K562 (cell line): ENCODE data around the gene ADAMTS2. TPM values are rescaled to one million over a fixed set of nuclear protein-coding genes. Genes with fewer than 3 reads are reported as not detected.

Experiments
- ATAC-seq: fragments of 200-7000 bp; cut with Tn5 transposase; 3 replicates; pipeline ENCODE4 v1.9.1; 2020; ENCODE audit warnings: moderate library complexity
- BruUV-seq: library from RNA; stranded (reverse); fragments of 400-500 nt; replicated peaks from 2 replicates; lab custom pipeline; 2021; lab: Mats Ljungman, UMichigan
- CTCF ChIA-PET: fragments of 300-600 bp; formaldehyde crosslinking; extraction: SDS; loops from one replicate; lab custom pipeline; 2021; ENCODE audit warnings: low intra/inter-chr PET ratio; lab: Yijun Ruan, JAX
- POLR2A ChIA-PET: fragments of 300-600, 350-650 bp; sonication (Branson Sonifier 250); formaldehyde crosslinking; extraction: SDS; loops from one replicate; lab custom pipeline; 2021; ENCODE audit warnings: antibody characterized with exemption, inconsistent platforms; lab: Yijun Ruan, JAX
- DNase-seq, 4 experiments: peaks; one replicate each; pipeline versions ENCODE4 v3.0.0 to v3.0.0-alpha.2; 2011 to 2018; ENCODE audit warnings: low spot score in 3 of 4, mixed read lengths in 3 of 4; ENCODE audit errors: extremely low read depth in 1 of 4
- FAIRE-seq: peaks from 2 replicates; lab custom pipeline; 2011; peaks lifted over from hg19 to GRCh38; lab: Jason Lieb, UNC
- H2AFZ ChIP-seq: 2 replicates; pipeline ENCODE4 v1.6.0; 2011; ENCODE audit warnings: low read depth, low read length, control low read depth, inconsistent platforms
- H3K27ac ChIP-seq: fragments of 200-600 bp; 3 replicates; pipeline ENCODE4 v1.8.0; 2011; ENCODE audit warnings: low read depth, mild to moderate bottlenecking, control low read depth, inconsistent platforms, low read length, moderate library complexity, mixed read lengths; ENCODE audit errors: extremely low read depth
- H3K27me3 ChIP-seq, 2 experiments: fragments of 300-600 bp in 1 of 2; 2 replicates in 1 of 2; 3 replicates in 1 of 2; pipeline versions ENCODE4 v1.6.0 to v1.8.0; 2011; ENCODE audit warnings: inconsistent platforms in 2 of 2, low read length in 2 of 2, mild to moderate bottlenecking in 1 of 2, mixed read lengths in 1 of 2, moderate library complexity in 1 of 2; ENCODE audit not compliant: control insufficient read depth in 2 of 2, insufficient read depth in 2 of 2
- H3K36me3 ChIP-seq: fragments of 300-600 bp; 3 replicates; pipeline ENCODE4 v1.8.0; 2011; ENCODE audit warnings: mild to moderate bottlenecking, low read length, inconsistent platforms; ENCODE audit not compliant: control insufficient read depth, insufficient read depth
- H3K4me1 ChIP-seq, 2 experiments: fragments of 200-600 bp in 1 of 2; replicated peaks in 1 of 2; 2 replicates in 1 of 2; 3 replicates in 1 of 2; pipeline versions ENCODE4 v1.5.1 to v1.8.0; 2011; ENCODE audit warnings: inconsistent platforms in 2 of 2, low read length in 2 of 2, mild to moderate bottlenecking in 1 of 2, mixed read lengths in 1 of 2, moderate library complexity in 1 of 2; ENCODE audit not compliant: control insufficient read depth in 2 of 2, insufficient read depth in 2 of 2
- H3K4me2 ChIP-seq: 2 replicates; pipeline ENCODE4 v1.6.1; 2011; ENCODE audit warnings: low read length, control low read depth, inconsistent platforms, mixed read lengths; ENCODE audit not compliant: insufficient read depth
- H3K4me3 ChIP-seq: fragments of 200-600 bp; sonication (generic), shearing (Covaris generic); 2 replicates; pipeline ENCODE4 v1.5.1; 2016; ENCODE audit warnings: control low read depth, inconsistent platforms
- H3K79me2 ChIP-seq: fragments of 200-600 bp; 3 replicates; pipeline ENCODE4 v1.8.0; 2011; ENCODE audit warnings: low read length, inconsistent platforms; ENCODE audit not compliant: control insufficient read depth, insufficient read depth
- H3K9ac ChIP-seq, 2 experiments: 2 replicates each; pipeline versions ENCODE4 v1.6.0 to v1.6.1; 2011; ENCODE audit warnings: low read depth in 2 of 2, low read length in 2 of 2, control low read depth in 1 of 2, inconsistent platforms in 1 of 2, mild to moderate bottlenecking in 1 of 2, mixed read lengths in 1 of 2; ENCODE audit not compliant: insufficient read depth in 1 of 2
- H3K9me1 ChIP-seq: one replicate; pipeline ENCODE4 v1.6.0; 2011; ENCODE audit warnings: inconsistent platforms, mild to moderate bottlenecking, low read length, moderate library complexity; ENCODE audit not compliant: control insufficient read depth, insufficient read depth
- H3K9me3 ChIP-seq: replicated peaks from 2 replicates; pipeline ENCODE4 v1.5.1; 2011; ENCODE audit warnings: low read depth, low read length, inconsistent platforms; ENCODE audit not compliant: control insufficient read depth, insufficient read depth
- H4K20me1 ChIP-seq: replicated peaks from 2 replicates; pipeline ENCODE4 v1.6.1; 2011; ENCODE audit warnings: low read length, inconsistent platforms, mixed read lengths; ENCODE audit not compliant: control insufficient read depth, insufficient read depth
- ASH1L ChIP-seq: fragments of 450-650 bp; IDR thresholded peaks from 2 replicates; pipeline ENCODE4 v1.6.1; 2018; ENCODE audit warnings: borderline replicate concordance, mild to moderate bottlenecking, low read depth; ENCODE audit not compliant: partially characterized antibody
- MYC ChIP-seq, 2 experiments: fragments of 250-450 bp in 1 of 2; sonication (Bioruptor Pico) in 1 of 2; IDR thresholded peaks; 2 replicates each; pipeline versions ENCODE4 v1.5.1 to v1.6.1; 2012 to 2021; ENCODE audit warnings: low read depth in 2 of 2, borderline replicate concordance in 1 of 2, improper control_type of control experiment in 1 of 2, low read length in 1 of 2, mild to moderate bottlenecking in 1 of 2, moderate library complexity in 1 of 2
- NFIC ChIP-seq: fragments of 450-650 bp; IDR thresholded peaks from 2 replicates; pipeline ENCODE4 v1.6.1; 2017; ENCODE audit warnings: mild to moderate bottlenecking, inconsistent platforms
- SIX5 ChIP-seq, 2 experiments: IDR thresholded peaks; 2 replicates each; pipeline ENCODE4 v1.6.1; 2011; ENCODE audit warnings: low read length in 2 of 2, borderline replicate concordance in 1 of 2, low read depth in 1 of 2, mild to moderate bottlenecking in 1 of 2, moderate library complexity in 1 of 2; ENCODE audit not compliant: insufficient read depth in 1 of 2
- SMAD1 ChIP-seq: fragments of 150-350 bp; IDR thresholded peaks from 2 replicates; pipeline ENCODE4 v1.6.1; 2014; ENCODE audit warnings: low read length, low read depth; ENCODE audit not compliant: partially characterized antibody
- ZNF263 ChIP-seq: sonication (generic); formaldehyde crosslinking; IDR thresholded peaks from 2 replicates; pipeline ENCODE4 v1.8.0; 2022; ENCODE audit warnings: mild to moderate bottlenecking, missing genetic modification reagents, borderline replicate concordance
- ZNF3 ChIP-seq: fragments of 250-450 bp; sonication (Bioruptor Pico); IDR thresholded peaks from 2 replicates; pipeline ENCODE4 v1.5.0; 2021; ENCODE audit warnings: mild to moderate bottlenecking, moderate library complexity
- WGBS: fragments of 100-300 bp; shearing (Covaris generic); methylation state at CpG from one replicate; pipeline ENCODE4 v1.1.6; 2016; ENCODE audit warnings: low coverage, mixed read lengths; ENCODE audit not compliant: insufficient coverage; ENCODE audit errors: missing lambda C conversion rate; 5-methylcytosine and 5-hydroxymethylcytosine counted together
- in situ Hi-C: fragments of 300-500 bp; cut with MboI; formaldehyde crosslinking; loops from 4 replicates; pipeline ENCODE4 v1.15.0; 2018; ENCODE audit warnings: inconsistent platforms, mixed read lengths
- intact Hi-C: fragments of 100-400 bp; cut with micrococcal nuclease; formaldehyde crosslinking; loops from 2 replicates; pipeline ENCODE4 v1.14.2; 2022
- polyA plus RNA-seq, 8 experiments: library from polyadenylated mRNA; depleted of rRNA in 4 of 8; stranded (reverse) in 5 of 8; unstranded in 3 of 8; fragments of >200 nt; fragmentation: Nextera tagmentation in 2 of 8; fragmentation: Illumina TruSeq in 1 of 8; extraction: Ambion mirVana in 2 of 8; extraction: Trizol in 1 of 8; gene quantifications; 2 replicates each; pipeline versions ENCODE4 v1.2.1 to v1.2.3, GENCODE V29; 2011 to 2014; ENCODE audit warnings: inconsistent platforms in 1 of 8, missing spikeins in 1 of 8
- total RNA-seq, 7 experiments: library from RNA; depleted of rRNA in 6 of 7; stranded (reverse); fragments of >200 nt in 6 of 7; fragmentation: Illumina TruSeq in 2 of 7; extraction: Trizol in 2 of 7; gene quantifications; 2 replicates each; pipeline versions ENCODE4 v1.2.1 to v1.2.3, GENCODE V29; 2011 to 2021; ENCODE audit warnings: low replicate concordance in 1 of 7
- TF ChIP-seq, protein P1 (sequence below): fragments of 450-650 bp; IDR thresholded peaks from 2 replicates; pipeline ENCODE4 v1.7.1; 2018; ENCODE audit warnings: mild to moderate bottlenecking, low read depth; ENCODE audit not compliant: partially characterized antibody
- TF ChIP-seq, protein P2 (sequence below): fragments of 200-800 bp; sonication (Bioruptor generic); IDR thresholded peaks from 2 replicates; pipeline ENCODE4 v1.6.1; 2017; ENCODE audit warnings: missing genetic modification characterization, missing compliant biosample characterization

Gene ADAMTS2
- total and polyA plus RNA-seq, 9 of the 15 experiments (the other 6 are each of a cell fraction or from before 2014, with no cell fraction given), result not detected

DNA sequence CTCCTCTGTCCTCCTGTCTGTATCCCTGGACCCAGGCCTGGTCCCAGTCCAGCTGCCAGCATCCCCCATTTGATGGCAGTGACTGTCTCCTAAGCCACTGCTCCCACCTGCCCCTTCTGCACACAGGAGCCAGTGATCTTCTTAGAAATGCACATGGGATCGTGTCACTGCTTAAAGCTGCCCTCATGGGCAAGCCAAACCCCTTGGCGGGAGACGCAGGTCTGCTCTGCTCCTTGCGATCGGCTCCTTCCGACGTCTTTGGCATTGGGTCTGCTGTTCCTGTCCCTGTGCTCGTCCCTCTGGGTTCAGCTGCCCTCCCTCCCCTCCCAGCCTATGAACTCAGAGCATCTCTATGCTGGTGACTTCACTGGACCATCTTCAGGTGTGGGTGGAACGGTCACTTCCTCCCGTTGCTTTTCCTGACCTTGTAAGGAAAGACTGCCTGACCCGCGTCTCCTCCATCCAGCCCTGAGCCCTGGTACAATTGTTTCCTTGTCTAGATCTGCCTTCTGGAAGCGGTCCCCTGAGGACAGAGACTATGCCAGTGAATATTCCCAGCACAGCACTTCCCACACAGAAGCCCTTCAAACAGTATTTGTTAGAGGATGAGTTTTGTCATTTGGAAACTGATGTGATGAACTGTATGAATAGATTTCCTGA lies 168.6 kb downstream of the ADAMTS2 start:
- no peak for ATAC-seq
- ChIA-PET CTCF (no interaction called here), POLR2A (no interaction called here)
- in situ Hi-C loops (loop anchor here (10.0 kb wide), 1 partner anchor 488 kb away; no protein-coding TSS in a partner anchor), intact Hi-C loops (no loop called here)
- DNase-seq, result no peak
- Histone ChIP-seq H4K20me1 (no peaks in the 10 kb centered on the region; the same call in 1 of the 2 replicates), H3K27ac (no peak overlapping the region), H3K79me2 (no peaks in the 10 kb centered on the region), H3K4me3 (no peak overlapping the region), H2AFZ (no peak overlapping the region), H3K4me1 (no peaks in the 10 kb centered on the region), H3K9ac (no peak overlapping the region), H3K4me2 (no peak overlapping the region), H3K9me3 (no peaks in the 10 kb centered on the region)
- WGBS, result 2% methylated on average over 13 of the region's 13 CpGs
- no TSS peak for BruUV-seq
- FAIRE-seq, result no peak
- TF ChIP-seq ASH1L (no peak), SMAD1 (no peak), ZNF3 (CRISPR knock-in tag) (no peak), MYC (IDR thresholded peaks at IDR 0.05; ENCODE audit: low read depth, low read length) (no peak), MYC (CRISPR knock-in tag; IDR thresholded peaks at IDR 0.05; ENCODE audit: borderline replicate concordance, low read depth) (no peak)
- TF ChIP-seq, all 486 proteins: peak for 0
- H3K9me1 ChIP-seq, result no peaks in the 10 kb centered on the region
- no peaks in the 10 kb centered on the region for H3K36me3 ChIP-seq
- H3K27me3 ChIP-seq, result peaks cover 9 to 43% of the 10 kb centered on the region in 2 experiments

DNA sequence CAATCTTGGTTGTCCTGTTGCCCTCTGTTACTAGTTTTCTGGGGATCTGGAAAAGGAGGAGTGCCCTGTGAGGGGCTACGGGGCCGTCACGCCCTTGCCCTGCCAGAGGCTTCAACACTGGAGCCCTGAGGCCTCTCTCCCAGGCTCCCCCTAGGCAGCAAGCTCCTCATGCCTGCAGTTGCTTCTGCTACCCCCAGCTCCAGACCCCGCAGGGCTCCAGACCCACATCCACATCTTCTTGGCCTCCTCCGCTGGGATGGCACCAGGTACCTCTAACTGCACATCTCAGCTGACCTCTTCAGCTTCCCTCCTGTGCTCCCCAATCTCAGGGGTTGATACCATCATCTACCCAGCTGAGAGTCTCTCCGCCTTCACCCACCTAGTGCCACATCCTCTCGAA lies 169.1 kb downstream of the ADAMTS2 start:
- Histone ChIP-seq H3K4me1 (no peaks in the 10 kb centered on the region), H3K79me2 (no peaks in the 10 kb centered on the region), H3K4me3 (no peak overlapping the region), H3K36me3 (no peaks in the 10 kb centered on the region), H4K20me1 (no peaks in the 10 kb centered on the region; the same call in 1 of the 2 replicates), H3K9me1 (no peaks in the 10 kb centered on the region), H2AFZ (no peak overlapping the region), H3K9me3 (no peaks in the 10 kb centered on the region), H3K9ac (no peak overlapping the region), H3K27me3 (peaks cover 9 to 45% of the 10 kb centered on the region in 2 experiments), H3K4me2 (no peak overlapping the region), H3K27ac (no peak overlapping the region)
- no peak for FAIRE-seq
- POLR2A ChIA-PET, result no interaction called here
- DNase-seq, result no peak
- intact Hi-C loops, result no loop called here
- CTCF ChIA-PET, result no interaction called here
- BruUV-seq, result no TSS peak
- 0% methylated on average over 6 of the region's 7 CpGs for WGBS
- in situ Hi-C loops, result loop anchor here (10.0 kb wide), 1 partner anchor 489 kb away; no protein-coding TSS in a partner anchor
- no peak for ATAC-seq
- TF ChIP-seq ZNF263 (CRISPR knock-in tag) (no peak), NFIC (no peak), SIX5 (IDR thresholded peaks at IDR 0.05; ENCODE audit: borderline replicate concordance in 1 of 2, insufficient read depth in 1 of 2, low read depth in 1 of 2, low read length in 2 of 2) (no peak)
- TF ChIP-seq, protein P1, sequence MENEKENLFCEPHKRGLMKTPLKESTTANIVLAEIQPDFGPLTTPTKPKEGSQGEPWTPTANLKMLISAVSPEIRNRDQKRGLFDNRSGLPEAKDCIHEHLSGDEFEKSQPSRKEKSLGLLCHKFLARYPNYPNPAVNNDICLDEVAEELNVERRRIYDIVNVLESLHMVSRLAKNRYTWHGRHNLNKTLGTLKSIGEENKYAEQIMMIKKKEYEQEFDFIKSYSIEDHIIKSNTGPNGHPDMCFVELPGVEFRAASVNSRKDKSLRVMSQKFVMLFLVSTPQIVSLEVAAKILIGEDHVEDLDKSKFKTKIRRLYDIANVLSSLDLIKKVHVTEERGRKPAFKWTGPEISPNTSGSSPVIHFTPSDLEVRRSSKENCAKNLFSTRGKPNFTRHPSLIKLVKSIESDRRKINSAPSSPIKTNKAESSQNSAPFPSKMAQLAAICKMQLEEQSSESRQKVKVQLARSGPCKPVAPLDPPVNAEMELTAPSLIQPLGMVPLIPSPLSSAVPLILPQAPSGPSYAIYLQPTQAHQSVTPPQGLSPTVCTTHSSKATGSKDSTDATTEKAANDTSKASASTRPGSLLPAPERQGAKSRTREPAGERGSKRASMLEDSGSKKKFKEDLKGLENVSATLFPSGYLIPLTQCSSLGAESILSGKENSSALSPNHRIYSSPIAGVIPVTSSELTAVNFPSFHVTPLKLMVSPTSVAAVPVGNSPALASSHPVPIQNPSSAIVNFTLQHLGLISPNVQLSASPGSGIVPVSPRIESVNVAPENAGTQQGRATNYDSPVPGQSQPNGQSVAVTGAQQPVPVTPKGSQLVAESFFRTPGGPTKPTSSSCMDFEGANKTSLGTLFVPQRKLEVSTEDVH, result no peak
- TF ChIP-seq, protein P2, sequence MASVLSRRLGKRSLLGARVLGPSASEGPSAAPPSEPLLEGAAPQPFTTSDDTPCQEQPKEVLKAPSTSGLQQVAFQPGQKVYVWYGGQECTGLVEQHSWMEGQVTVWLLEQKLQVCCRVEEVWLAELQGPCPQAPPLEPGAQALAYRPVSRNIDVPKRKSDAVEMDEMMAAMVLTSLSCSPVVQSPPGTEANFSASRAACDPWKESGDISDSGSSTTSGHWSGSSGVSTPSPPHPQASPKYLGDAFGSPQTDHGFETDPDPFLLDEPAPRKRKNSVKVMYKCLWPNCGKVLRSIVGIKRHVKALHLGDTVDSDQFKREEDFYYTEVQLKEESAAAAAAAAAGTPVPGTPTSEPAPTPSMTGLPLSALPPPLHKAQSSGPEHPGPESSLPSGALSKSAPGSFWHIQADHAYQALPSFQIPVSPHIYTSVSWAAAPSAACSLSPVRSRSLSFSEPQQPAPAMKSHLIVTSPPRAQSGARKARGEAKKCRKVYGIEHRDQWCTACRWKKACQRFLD (CRISPR knock-in tag), result no peak
